HFFc6 (cell line): ENCODE measurements around the gene PTBP1. TPM values are rescaled to one million over a fixed set of nuclear protein-coding genes. Genes with fewer than 3 reads are reported as not detected.

ENCODE experiments used
- DNase-seq: peaks from one replicate; pipeline ENCODE4 v3.0.0-alpha.2; 2018
- H3K27ac Mint-ChIP-seq: 2 replicates; pipeline ENCODE4 v1.8.0; 2020; ENCODE audit warnings: mild to moderate bottlenecking, mixed read lengths
- H3K27me3 Mint-ChIP-seq: 2 replicates; pipeline ENCODE4 v1.8.0; 2021; ENCODE audit warnings: mild to moderate bottlenecking, moderate library complexity, mixed read lengths; ENCODE audit not compliant: insufficient read depth
- H3K36me3 Mint-ChIP-seq: 2 replicates; pipeline ENCODE4 v1.8.0; 2021; ENCODE audit warnings: low read depth, mixed read lengths
- H3K4me1 Mint-ChIP-seq: 2 replicates; pipeline ENCODE4 v1.8.0; 2020; ENCODE audit warnings: low read depth, mixed read lengths
- H3K4me3 Mint-ChIP-seq: 2 replicates; pipeline ENCODE4 v1.8.0; 2020; ENCODE audit warnings: mild to moderate bottlenecking, moderate library complexity, mixed read lengths
- H3K9me3 Mint-ChIP-seq: 2 replicates; pipeline ENCODE4 v1.8.0; 2020; ENCODE audit warnings: mild to moderate bottlenecking, mixed read lengths
- total RNA-seq, 6 experiments: library from RNA; stranded (reverse); fragmentation: NEBNext Ultra II Directional; extraction: Animal tissue kit (Norgen Biotek cat#: 25700); gene quantifications; 2 replicates in 1 of 6; 3 replicates in 5 of 6; pipeline ENCODE4 v1.2.3, GENCODE V29; 2021
- TF ChIP-seq, protein P1 (sequence below): fragments of 200-600 bp; sonication (generic); IDR thresholded peaks from 2 replicates; pipeline ENCODE4 v1.5.0; 2021; ENCODE audit warnings: antibody characterized with exemption, mild to moderate bottlenecking

The PTBP1 gene
- total RNA-seq, 6 experiments from 2014 or later: 307 to 421 (median 380) TPM

DNA sequence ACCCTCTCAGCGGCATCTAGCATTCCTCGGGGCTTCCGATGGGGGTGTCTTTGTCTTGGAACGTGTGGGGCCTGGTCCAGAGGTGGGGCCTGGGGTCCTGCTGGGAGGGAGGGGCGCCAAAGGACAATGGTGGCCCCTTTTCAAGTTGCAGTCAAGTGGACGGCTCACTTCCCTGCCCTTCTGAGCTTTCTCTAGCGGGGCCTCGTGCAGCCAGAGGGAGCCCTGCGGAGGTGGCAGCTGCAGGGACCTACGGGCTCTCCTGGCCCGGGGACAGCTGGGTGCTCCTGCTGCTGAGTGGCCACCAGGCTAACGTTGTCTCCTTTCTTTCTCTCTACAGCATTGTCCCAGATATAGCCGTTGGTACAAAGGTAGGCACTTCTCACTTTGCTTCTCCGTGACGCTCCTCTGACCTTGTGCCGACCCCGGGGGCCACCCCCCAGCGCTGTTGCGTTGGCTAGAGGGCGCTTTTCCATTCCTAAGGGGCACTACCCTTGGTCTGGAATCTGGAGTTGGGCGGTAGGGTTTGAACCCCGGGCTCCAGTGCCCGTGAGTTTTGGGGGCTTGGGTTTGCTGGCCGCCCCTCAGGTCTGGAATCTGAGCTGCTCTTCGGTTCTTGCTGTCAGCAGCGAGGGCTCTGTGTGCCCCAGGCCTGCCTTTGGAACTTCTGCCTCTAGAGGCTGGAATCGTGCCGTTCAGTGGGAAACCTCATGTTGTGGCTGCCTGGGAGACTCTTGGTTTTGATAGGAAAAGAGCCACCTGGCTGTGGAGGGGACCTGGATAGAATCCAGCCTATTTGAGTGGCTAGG lies 2.0 kb downstream of the PTBP1 start:
- no peaks in the 10 kb centered on the region for H3K9me3 Mint-ChIP-seq
- H3K4me1 Mint-ChIP-seq: peaks cover 35% of the 10 kb centered on the region
- DNase-seq: peak; percentile 41
- TF ChIP-seq, protein P1, sequence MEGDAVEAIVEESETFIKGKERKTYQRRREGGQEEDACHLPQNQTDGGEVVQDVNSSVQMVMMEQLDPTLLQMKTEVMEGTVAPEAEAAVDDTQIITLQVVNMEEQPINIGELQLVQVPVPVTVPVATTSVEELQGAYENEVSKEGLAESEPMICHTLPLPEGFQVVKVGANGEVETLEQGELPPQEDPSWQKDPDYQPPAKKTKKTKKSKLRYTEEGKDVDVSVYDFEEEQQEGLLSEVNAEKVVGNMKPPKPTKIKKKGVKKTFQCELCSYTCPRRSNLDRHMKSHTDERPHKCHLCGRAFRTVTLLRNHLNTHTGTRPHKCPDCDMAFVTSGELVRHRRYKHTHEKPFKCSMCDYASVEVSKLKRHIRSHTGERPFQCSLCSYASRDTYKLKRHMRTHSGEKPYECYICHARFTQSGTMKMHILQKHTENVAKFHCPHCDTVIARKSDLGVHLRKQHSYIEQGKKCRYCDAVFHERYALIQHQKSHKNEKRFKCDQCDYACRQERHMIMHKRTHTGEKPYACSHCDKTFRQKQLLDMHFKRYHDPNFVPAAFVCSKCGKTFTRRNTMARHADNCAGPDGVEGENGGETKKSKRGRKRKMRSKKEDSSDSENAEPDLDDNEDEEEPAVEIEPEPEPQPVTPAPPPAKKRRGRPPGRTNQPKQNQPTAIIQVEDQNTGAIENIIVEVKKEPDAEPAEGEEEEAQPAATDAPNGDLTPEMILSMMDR: peak; percentile 64
- peak overlapping the region; percentile 93 for H3K4me3 Mint-ChIP-seq
- H3K27me3 Mint-ChIP-seq: peaks cover 15% of the 10 kb centered on the region
- peak overlapping the region; percentile 88 for H3K27ac Mint-ChIP-seq
- peaks cover 39% of the 10 kb centered on the region for H3K36me3 Mint-ChIP-seq

- TF ChIP-seq, protein P1: no peak
Observed at GRCh38 chr19:800360-801029, 3.2 kb downstream of the PTBP1 start.

GRCh38 chr19:801030-801860 lies 4.0 kb downstream of the PTBP1 start:
- Mint-ChIP-seq H3K9me3 (no peaks in the 10 kb centered on the region), H3K27ac (peak overlapping the region; percentile 80), H3K36me3 (peaks cover 39% of the 10 kb centered on the region)

More at GRCh38 chr19:800360-801029, 3.2 kb downstream of the PTBP1 start:
- peaks cover 35% of the 10 kb centered on the region for H3K4me1 Mint-ChIP-seq
- peak overlapping the region; percentile 88 for H3K27ac Mint-ChIP-seq
- peak overlapping the region; percentile 93 for H3K4me3 Mint-ChIP-seq
- peaks cover 39% of the 10 kb centered on the region for H3K36me3 Mint-ChIP-seq
- H3K9me3 Mint-ChIP-seq: no peaks in the 10 kb centered on the region
- peaks cover 15% of the 10 kb centered on the region for H3K27me3 Mint-ChIP-seq
- no peak for DNase-seq

GRCh38 chr19:801861-802497 lies 4.7 kb downstream of the PTBP1 start:
- peak overlapping the region; percentile 66 for H3K4me3 Mint-ChIP-seq
- peaks cover 19% of the 10 kb centered on the region for H3K27me3 Mint-ChIP-seq
- peak overlapping the region; percentile 80 for H3K27ac Mint-ChIP-seq
- no peak for DNase-seq
- peaks cover 39% of the 10 kb centered on the region for H3K36me3 Mint-ChIP-seq
- no peaks in the 10 kb centered on the region for H3K9me3 Mint-ChIP-seq
- TF ChIP-seq, protein P1: no peak
- peaks cover 30% of the 10 kb centered on the region for H3K4me1 Mint-ChIP-seq

More at GRCh38 chr19:801030-801860, 4.0 kb downstream of the PTBP1 start:
- DNase-seq: no peak
- Mint-ChIP-seq H3K4me1 (peaks cover 35% of the 10 kb centered on the region), H3K4me3 (peak overlapping the region; percentile 66), H3K27me3 (peaks cover 15% of the 10 kb centered on the region)
- TF ChIP-seq, protein P1: no peak
